Neural crest cell (in vitro differentiated cells): ENCODE measurements around the gene MECR. TPM values are rescaled to one million over a fixed set of nuclear protein-coding genes. Genes with fewer than 3 reads are reported as not detected.

Source experiments
- DNase-seq: peaks from one replicate; pipeline ENCODE4 v3.0.0; 2021; ENCODE audit warnings: low read depth, mixed read lengths, low spot score
- H3K27ac Mint-ChIP-seq: one replicate; pipeline ENCODE4 v1.8.0; 2021; ENCODE audit warnings: mild to moderate bottlenecking, mixed read lengths; ENCODE audit not compliant: unreplicated experiment
- H3K27me3 Mint-ChIP-seq: 2 replicates; pipeline ENCODE4 v1.8.0; 2021; ENCODE audit warnings: low read depth, mild to moderate bottlenecking, mixed read lengths
- H3K36me3 Mint-ChIP-seq: 2 replicates; pipeline ENCODE4 v1.8.0; 2021; ENCODE audit warnings: low read depth, mild to moderate bottlenecking, mixed read lengths
- H3K4me1 Mint-ChIP-seq: 2 replicates; pipeline ENCODE4 v1.8.0; 2021; ENCODE audit warnings: mixed read lengths
- H3K4me3 Mint-ChIP-seq: one replicate; pipeline ENCODE4 v1.8.0; 2021; ENCODE audit warnings: mild to moderate bottlenecking, mixed read lengths
- H3K9me3 Mint-ChIP-seq: 2 replicates; pipeline ENCODE4 v1.8.0; 2021; ENCODE audit warnings: mixed read lengths
- total RNA-seq: library from RNA; stranded (reverse); gene quantifications from 2 replicates; pipeline ENCODE4 v1.2.1, GENCODE V29; 2021
- TF ChIP-seq, protein P1 (sequence below): fragments of 200-600 bp; sonication (generic); conservative IDR thresholded peaks from 2 replicates; pipeline ENCODE4 v1.5.0; 2021; ENCODE audit warnings: antibody characterized with exemption, mild to moderate bottlenecking

Gene MECR
- total RNA-seq, 1 donor from 2014 or later, result 24.6 TPM

DNA sequence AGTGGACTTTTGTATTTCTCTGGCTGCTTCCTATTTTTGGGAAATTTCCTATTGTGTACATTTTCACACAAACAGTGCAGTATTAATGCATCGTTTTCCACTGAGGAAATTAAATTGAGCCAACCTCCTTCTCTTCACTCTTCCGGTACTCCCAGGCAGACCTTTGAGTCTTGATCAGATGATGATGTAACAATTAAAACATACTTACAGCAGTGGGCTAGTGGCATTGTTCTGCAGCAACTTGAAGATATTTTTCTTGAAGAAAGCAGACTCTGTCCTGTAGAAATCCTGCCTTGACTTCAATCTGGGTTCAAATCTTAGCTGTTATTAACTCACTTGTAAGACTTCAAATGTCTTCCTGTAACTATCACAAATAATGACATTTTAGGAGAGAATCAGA, 88.0 kb downstream of the MECR start:
- no peaks in the 10 kb centered on the region for H3K27me3 Mint-ChIP-seq

More for the DNA sequence above, 88.0 kb downstream of the MECR start:
- Mint-ChIP-seq H3K27ac (no peak overlapping the region), H3K9me3 (no peaks in the 10 kb centered on the region), H3K4me3 (no peak overlapping the region), H3K4me1 (no peaks in the 10 kb centered on the region), H3K36me3 (peaks cover 23% of the 10 kb centered on the region)
- TF ChIP-seq, protein P1, sequence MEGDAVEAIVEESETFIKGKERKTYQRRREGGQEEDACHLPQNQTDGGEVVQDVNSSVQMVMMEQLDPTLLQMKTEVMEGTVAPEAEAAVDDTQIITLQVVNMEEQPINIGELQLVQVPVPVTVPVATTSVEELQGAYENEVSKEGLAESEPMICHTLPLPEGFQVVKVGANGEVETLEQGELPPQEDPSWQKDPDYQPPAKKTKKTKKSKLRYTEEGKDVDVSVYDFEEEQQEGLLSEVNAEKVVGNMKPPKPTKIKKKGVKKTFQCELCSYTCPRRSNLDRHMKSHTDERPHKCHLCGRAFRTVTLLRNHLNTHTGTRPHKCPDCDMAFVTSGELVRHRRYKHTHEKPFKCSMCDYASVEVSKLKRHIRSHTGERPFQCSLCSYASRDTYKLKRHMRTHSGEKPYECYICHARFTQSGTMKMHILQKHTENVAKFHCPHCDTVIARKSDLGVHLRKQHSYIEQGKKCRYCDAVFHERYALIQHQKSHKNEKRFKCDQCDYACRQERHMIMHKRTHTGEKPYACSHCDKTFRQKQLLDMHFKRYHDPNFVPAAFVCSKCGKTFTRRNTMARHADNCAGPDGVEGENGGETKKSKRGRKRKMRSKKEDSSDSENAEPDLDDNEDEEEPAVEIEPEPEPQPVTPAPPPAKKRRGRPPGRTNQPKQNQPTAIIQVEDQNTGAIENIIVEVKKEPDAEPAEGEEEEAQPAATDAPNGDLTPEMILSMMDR, result no peak
- DNase-seq, result no peak

Other genes starting within 250 kb of the MECR start
- 3.7 and 3.8 TPM in 2 replicates for gene TMEM200B, start 107.0 kb downstream of the MECR start, total RNA-seq
- 109 and 112 TPM in 2 replicates for gene SRSF4, start 49.0 kb downstream of the MECR start, total RNA-seq
- gene PTPRU, start 5.6 kb upstream of the MECR start, total RNA-seq, result 4.8 and 5.1 TPM in 2 replicates